Right lobe of liver (tissue), 4 donors: ENCODE measurements around the gene TOM1L2.

Experiments used
- POLR2A ChIP-seq: fragments of 450-650 bp; IDR thresholded peaks from one replicate; pipeline ENCODE4 v1.6.1; 2017; ENCODE audit warnings: antibody characterized with exemption, mild to moderate bottlenecking
- TF ChIP-seq, protein P1 (sequence below), 4 donors: fragments of 200-600 bp in 3 of 4; fragments of 450-650 bp in 1 of 4; IDR thresholded peaks; one replicate each; pipeline versions ENCODE4 v1.5.1 to v1.8.0; 2016 to 2022; ENCODE audit warnings: antibody characterized with exemption in 4 of 4, mild to moderate bottlenecking in 2 of 4
- donor health status: DM: no; HTN: no; CAD: no.
- donor health status: DM: no; HTN: no; CAD: no.
- donor health status: DM: no; HTN: yes; CAD: no.

DNA sequence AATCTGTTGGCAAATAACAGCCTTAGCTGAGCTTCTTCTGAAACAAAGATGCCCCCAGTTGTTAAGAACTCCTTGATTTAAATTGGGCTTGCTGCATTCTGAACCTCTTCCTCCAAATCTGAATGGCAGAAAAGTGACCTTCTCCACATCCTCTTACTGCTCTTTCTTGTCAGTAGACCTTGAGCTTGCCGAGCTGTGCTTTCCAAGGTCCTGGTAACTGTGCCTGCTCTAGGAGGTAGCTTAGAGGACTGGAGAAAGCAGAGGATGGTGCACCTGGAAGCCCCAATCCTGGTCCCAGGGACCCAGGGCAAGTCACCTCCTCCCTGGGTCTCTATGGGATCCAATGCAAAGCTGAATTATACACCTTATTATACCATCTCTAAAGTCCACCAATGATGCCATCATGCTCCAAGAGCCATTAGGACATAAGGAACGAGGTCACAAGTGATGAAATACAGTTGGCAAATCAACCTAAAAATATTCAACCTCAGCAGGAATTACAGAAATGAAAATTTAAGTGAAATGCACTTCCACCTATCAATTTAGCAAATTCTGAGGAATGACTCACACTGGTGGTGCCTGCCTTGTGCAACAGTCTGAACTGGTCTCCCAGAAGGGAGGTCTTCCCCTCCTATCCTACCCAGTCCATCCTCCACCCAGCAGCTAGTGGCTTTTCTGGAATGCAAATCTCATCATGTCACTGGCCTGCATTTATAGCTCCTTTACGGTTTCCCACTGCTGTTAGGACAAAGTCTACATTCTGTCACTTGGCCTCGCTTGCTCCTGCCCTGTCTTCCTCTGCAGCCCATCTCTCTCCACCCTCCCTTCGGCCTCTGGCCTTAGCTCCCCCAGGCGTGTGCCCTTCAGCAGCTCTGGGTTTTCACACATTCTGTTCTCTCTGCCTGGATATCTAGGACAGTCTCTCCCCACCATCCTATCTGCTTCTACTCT lies 36.6 kb downstream of the TOM1L2 start:
- no peak for TF ChIP-seq POLR2A
- TF ChIP-seq, protein P1, sequence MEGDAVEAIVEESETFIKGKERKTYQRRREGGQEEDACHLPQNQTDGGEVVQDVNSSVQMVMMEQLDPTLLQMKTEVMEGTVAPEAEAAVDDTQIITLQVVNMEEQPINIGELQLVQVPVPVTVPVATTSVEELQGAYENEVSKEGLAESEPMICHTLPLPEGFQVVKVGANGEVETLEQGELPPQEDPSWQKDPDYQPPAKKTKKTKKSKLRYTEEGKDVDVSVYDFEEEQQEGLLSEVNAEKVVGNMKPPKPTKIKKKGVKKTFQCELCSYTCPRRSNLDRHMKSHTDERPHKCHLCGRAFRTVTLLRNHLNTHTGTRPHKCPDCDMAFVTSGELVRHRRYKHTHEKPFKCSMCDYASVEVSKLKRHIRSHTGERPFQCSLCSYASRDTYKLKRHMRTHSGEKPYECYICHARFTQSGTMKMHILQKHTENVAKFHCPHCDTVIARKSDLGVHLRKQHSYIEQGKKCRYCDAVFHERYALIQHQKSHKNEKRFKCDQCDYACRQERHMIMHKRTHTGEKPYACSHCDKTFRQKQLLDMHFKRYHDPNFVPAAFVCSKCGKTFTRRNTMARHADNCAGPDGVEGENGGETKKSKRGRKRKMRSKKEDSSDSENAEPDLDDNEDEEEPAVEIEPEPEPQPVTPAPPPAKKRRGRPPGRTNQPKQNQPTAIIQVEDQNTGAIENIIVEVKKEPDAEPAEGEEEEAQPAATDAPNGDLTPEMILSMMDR (IDR thresholded peaks at IDR 0.05), result no peak
